GM18511 (cell line): ENCODE results near the gene NFIC.
"Not testable (repeated sequence)": the region's sequence is repeated elsewhere in the genome, so short reads cannot be mapped to it uniquely, and the experiment has no call there.

Experiments
- ATAC-seq: cut with Tn5 transposase; IDR thresholded peaks from one replicate; pipeline ENCODE4 v1.9.1; 2021; ENCODE audit warnings: mild to moderate bottlenecking, moderate library complexity; ENCODE audit not compliant: unreplicated experiment

NFIC gene

DNA sequence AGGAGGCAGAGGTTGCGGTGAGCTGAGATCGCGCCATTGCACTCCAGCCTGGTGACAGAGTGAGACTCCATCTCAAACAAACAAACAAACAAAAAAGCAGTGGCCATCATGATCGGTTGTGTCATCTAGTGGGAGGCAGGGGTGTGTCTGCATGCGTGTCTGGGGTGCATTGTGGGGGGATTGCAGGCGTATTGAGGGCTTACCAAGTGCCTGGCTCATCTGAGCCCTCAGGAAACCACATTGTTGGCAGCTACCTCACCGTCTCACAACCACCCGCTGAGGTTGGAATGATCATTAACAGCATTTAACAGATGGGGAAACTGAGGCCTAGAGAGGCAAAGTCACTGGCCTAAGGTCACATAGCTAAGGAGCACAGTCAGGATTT lies 30.5 kb downstream of the NFIC start:
- ATAC-seq: no peak

DNA sequence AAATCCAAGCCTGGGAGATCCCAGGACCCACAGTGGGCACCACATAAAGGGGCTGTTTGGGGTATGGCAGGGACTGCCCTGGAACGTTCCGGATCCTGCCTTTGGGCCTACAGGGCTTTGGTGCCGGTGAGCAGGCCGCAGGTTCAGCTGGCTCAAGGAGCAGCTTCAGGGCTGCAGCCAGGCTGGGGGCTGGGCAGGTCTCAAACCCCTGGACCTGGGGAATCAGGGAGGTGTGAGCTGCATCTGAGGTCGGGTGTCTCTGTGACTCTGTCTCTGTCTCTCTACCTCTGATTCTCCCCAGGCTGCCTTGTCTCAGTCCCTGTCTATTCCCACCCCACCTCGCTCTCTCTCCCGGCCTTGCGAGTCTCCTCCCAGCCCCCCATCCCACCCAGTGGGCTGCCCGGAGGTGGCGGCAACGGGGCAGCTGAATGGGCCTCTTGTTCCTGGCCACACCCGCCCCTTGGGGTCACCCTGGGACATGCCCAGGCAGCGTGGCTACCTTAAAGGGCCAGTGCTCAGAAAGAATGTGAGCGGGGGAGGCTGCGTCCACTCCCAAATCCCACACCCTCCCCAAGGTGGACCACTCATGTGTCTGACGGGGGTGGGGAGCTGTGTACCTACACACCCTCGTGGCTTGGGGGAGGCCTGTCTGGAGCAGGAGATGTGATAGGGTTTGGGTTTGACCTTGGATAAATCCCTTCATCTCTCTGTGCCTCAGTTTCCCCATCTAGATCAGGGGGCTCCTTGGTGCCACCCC lies 31.1 kb downstream of the NFIC start:
- no peak for ATAC-seq

DNA sequence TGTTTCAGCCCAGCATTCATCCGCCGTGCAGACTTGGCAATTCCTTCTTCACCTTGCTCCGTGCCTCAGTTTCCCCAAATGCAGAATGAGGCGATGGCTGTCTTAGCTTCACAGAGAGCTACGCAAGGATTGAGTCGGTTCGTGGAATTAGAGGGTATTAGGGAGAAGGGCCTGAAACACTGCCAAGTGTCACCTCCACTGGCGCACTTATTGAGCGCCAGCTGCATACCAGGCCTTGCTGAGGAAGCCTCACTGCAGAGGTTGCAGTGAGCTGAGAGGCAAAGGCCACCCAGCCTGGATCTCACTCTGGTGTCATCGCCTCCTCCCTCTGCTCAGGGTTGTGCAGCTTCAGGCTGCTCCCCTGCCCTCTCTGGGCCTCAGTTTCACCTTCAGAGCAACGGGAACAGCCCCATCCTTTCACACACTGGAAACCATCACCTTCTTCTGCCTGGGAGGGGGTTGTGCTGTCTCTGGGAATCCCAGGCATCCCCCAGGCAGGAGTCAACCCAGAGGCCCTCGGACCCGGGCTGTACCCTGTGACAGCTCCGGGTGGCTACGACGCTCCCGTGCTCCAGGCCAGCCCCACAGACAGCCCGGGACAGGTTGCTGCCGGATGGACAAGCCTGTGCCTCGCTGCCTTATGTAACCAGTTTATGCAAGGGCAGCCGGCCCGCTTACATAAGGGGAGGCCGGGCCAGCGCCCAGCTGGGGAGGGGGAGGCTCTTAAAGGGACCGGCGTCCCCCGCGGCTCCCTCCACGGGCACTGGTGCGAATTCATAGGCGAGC lies 31.9 kb downstream of the NFIC start:
- no peak for ATAC-seq

DNA sequence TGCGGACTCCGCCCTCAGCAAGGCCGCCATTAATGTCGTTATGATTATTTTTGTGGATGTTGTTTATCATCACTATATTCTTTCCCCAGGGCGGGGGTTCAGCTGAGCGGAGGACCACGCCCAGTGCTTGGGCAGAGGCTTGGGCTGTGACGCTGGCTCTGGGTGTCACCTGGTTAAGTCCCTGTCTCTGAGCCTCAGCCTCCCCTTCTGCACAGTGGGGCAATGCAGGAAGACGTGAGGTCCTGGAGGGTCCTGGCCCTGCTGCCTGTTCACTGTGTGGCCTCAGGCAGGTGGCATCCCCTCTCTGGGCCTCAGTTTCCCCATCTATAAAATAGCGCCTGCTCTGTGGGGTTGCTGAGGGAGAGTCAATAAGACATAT lies 32.5 kb downstream of the NFIC start:
- ATAC-seq: no peak

DNA sequence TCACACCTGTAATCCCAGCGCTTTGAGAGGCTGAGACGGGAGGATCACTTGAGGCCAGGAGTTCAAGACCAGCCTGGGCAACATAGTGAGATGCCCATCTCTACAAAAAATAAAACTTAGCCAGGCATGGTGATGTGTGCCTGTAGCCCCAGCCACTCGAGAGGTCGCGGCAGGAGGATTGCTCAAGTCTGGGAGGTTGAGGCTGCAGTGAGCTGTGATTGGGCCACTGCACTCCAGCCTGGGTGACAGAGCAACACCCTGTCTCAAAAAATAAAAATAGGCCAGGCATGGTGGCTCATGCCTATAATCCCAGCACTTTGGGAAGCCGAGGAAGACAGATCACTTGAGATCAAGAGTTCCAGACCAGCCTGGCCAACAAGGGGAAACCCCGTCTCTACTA lies 32.9 kb downstream of the NFIC start:
- not testable (repeated sequence) for ATAC-seq

DNA sequence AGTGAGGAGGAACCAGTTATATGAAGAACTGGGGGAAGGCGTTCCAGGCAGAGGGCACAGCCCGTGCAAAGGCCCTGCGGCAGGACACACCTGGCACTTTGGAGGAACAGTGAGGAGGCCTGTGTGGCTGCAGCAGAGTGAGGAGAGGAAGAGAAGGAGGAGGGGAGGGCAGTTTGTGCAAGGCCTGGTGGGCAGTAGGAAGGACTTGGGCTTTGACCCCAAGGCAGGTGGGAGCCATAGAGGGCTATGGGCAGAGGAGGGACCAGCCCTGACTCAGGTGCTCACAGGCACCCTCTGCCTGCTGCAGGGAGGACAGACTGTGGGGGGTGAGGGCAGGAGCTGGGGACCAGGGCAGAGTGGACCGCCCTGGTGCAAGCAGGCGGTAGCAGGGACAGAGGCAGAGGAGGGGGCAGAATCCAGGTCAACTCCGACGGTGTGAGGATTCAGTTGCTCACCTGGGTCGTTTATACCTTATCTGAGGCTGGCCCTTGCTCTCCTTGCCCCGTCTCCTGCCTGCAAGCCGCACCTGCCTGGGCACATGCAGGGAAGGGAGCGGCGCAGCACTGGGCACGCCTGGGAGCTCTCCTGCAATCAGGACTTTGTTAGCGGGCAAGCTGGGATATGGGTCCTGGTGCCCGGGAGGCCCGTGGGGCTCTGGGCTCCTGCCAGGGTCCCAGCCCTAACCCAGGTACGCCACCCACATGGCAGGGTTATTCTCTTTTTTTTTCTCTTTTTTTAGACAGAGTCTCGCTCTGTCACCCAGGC lies 34.8 kb downstream of the NFIC start:
- no peak for ATAC-seq

DNA sequence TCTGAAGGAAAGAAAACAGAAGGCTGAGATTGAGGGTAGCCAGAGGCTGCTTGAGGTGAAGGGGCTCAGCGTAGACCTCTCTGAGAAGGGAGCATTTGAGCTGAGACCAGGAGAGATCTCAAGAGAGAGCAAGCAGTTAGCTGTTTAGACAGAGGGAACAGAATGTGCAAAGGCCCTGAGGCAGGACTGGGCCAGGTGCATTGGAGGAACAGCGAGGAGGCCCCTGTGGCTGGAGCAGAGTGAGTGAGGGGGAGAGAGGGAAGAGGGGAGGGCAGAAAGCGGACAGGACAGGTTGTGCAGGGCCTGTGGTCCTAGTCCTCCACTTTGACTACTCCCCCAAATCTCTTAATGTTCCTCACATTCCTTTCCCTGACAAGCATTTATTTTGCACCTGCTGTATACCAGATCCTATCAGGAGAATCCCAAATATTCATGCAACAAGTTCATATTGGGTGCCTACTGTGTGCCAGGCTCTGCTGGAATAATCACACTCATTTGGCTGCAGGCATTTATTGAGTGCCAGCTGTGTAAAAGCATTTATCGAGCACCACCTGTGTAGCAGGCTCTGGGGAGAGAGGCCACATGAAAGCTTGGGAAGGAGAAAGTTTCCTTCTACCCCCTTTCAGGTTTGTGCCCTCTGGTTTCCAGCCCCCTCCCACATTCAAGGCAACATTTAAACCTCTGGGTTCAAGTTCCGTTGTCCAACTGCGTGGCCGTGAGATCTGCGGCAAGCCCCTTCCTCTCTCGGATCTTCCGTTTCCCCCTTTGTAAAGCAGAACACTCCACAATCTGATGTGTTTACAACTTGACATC lies 36.5 kb downstream of the NFIC start:
- ATAC-seq: no peak

DNA sequence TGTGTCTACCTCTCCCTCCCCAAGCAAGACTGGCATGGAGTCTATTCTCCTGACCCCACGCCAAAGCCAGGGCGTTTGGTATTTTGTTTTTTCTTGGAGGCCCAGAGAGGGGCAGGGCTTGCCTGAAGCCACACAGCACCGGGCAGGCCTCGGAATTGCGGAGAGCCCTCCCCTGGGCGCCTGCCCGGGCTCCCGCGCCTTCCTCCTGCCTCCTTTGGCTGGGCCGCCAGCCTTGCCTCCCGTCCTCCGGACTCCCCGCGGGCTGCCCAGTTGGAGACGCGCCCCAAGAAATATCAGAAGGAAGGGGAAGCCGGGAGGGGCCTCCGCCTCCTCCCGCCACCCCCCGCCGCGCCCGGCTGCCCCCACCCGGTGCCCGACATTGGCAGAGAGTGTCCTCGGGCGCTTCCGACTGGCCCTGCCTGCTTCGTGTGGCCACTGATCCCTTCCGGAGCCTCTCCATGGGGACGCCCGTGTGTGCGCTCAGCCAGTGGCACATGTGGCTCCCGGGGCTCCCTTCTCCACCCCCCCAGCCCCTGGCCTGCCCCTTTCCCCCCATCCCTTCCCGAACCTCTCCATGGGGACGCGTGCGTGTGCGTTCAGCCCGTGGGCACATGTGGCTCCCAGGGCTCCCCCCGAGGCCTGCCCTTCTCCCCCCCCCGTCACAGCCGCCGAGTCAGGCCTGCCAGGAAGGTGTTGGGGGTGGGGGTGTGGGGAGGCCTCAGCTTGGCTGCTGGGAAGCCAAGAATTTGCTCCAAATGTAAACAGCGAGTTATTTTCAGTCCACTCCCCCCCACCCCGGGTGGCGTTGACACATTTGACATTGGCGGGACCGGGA lies 37.3 kb downstream of the NFIC start:
- no peak for ATAC-seq

DNA sequence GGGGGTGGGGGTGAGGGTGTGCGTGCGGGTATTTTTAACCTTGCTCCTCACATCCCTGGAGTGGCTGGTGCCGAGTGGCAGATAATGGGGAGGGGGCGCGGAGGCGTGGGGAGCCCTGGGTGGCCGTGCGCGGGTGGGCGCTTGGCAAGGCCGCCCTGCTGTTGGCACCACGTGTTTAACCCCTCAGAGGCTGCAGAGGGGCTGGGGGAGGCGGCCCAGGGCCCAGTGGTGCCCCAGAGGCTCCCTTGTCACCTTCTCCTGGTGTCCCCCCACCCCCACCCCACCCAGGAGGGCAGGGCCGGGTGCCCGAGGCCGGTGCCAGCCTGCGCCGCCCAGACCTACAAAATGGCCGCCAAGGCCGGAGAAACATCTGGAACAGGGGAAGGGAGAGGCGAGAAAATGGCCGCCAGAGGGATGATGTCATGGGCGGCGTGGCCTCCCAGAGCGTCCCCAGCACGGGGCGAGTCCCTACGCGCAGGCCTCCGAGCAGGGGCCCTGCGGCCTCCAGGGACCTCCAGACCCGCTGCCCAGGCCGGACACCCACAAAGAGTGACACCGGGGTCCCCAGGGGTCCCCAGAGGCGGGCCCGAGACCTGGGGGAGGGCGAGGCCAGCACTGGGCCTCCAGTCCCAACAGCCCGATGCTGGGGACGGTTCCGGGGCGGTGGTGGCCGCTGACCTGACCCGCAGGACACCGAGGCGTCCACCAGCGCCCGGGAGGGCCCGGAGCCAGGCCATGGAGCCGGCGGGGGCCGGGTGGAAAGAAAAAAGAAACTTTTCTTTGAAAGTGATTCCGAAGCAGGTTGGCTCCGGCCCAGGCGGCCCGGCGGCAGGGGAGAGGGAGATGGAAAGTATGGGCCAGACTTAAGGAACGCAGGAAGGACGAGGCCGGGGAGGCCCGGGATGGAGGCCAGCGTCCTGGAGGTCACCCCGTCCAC lies 38.2 kb downstream of the NFIC start:
- no peak for ATAC-seq

DNA sequence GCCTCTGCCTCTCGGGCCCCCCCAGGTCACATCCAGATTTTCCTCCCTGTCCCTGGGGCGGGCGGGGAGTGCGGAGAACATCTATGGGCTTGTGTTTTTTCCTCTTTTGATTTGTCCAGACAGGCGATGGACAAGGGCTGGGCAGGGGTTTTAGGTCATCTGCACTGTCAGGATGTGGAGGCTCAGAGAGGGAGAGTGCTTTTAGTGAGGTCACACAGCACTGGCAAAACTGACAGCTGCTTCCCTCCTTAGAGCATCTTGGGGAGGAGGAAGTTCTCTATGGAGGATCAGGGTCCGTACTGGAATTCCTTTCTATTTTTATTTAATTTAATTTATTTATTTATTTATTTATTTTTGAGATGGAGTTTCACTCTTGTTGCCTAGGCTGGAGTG lies 38.9 kb downstream of the NFIC start:
- no peak for ATAC-seq

DNA sequence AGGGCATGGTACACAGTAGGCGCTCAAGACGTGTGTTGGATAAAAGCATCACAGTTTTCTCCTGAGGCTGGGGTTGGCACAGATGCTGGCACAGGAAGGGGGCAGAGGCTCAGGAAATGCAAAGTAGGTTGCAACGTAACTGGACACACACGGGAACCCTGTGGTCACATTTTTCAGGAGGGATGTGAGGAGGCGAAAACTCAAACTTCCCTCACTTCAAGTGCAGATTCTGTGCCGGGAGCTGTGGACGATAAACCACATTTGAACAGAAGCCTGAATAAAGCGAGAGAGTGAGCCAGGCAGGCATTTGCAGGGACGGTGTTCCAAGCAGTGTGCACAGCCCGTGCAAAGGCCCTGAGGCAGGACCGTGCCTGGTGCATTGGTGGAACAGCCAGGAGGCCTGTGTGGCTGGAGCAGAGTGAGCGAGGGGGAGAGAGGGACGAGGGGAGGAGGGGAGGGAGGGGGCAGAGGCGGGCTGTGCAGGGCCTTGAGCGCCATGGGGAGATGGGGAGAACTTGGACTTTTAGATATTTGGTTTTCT lies 40.3 kb downstream of the NFIC start:
- no peak for ATAC-seq

DNA sequence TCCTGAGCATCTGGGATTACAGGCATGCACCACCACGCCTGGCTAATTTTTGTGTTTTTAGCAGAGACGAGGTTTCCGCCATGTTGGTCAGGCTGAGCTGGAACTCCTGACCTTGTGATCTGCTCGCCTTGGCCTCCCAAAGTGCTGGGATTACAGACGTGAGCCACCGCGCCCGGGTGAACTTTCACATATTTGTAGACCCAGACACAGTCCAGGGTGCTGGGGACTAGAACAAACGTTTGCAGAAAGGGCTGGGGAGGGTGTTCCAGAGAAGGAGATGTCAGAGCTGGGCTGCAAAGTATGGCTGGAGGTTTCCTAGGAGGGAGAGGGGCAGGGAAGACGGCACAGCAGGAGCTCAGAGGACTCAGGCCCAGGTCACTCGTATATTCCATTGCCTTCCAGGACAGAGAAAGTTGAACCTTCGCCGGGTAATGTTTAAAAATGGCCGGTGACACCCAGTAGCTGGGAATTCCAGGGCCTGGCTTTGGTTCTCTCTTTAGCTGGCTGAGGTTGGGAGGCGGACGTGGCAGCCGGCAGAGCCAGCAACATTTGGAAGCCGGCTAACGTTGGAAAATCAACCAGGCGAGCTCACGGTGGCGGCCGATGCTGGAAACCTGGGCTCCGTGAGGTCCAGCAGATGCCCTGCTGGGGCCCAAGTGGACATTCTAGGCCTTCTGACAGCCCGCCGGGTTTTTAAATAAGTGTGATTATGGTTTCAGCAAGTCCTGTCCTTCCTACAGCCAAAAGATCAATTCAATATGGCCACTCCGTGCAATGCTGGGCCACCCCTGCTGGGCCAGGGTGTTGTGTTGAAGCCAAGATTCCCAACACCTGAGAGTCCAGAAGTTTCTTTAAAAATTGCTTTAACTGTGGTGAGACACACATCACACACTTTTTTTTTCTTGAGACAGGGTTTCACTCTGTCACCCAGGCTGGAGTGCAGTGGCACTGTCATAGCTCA lies 41.5 kb downstream of the NFIC start:
- no peak for ATAC-seq

DNA sequence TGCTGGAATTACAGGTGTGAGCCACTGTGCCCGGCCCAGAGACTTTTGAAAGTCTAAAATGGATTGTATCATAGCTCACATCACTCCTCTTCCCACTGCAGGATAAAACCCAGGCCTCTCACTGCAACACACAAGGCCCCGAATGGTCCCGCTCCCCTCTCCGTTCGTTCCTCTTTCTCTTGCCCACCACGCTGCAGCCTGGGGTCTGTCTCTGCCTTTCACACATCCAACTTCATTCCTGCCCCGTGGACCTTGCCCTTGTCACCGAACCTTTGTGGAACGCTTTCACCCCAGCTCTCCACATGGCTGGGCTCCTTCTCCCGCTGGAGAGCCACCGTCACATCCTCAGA lies 42.6 kb downstream of the NFIC start:
- ATAC-seq: no peak

DNA sequence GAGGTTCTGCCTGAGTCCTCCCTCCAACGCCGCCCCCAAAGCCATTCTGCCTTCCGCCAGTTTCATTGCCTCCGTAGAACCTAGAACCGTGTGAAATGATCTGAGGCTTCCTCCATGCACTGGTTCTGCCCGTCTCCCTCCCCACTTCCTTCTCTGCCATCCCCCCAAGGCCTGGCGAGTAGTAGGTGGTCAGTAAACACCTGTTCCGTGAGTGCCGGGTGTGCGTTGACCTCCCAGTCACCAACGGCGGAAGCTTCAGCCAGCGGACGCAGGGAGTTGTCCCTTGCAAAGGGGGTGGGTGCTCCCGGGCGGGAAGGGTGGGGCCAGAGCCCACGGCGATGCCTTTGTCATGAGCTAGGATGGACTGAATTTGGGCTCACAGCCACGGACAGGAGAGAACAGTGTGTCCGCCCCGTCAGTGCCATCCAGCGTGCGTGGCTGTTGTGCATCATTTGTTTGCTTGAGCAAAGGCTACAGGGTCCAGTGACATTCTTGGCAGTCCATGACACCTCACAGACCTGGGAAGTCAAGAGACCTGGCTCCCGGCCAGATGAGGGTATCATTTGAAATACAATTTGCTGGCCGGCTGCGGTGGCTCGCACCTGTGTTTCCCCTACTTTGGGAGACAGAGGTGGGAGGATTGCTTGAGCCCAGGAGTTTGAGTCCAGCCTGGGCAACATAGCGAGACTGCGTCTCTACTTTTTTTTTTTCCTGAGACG lies 43.1 kb downstream of the NFIC start:
- no peak for ATAC-seq

DNA sequence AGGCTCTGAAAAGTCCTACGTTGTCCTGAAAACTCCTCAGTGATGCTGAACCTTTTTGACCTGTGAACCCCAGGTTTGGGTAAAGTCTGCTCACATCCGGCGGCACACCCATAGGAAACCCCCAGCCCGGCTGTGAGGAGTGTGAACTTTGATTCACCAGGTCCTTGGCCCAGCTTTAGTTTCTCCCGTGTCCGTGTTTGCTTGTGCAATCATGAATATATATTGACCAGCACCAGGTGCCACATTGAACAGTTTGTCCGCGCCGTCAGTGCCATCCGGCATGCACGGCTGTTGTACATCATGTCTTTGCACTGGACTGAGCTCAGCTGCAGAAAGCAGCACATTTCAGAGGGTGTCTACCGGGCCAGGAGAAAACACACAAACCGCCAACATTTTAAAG lies 45.3 kb downstream of the NFIC start:
- no peak for ATAC-seq

DNA sequence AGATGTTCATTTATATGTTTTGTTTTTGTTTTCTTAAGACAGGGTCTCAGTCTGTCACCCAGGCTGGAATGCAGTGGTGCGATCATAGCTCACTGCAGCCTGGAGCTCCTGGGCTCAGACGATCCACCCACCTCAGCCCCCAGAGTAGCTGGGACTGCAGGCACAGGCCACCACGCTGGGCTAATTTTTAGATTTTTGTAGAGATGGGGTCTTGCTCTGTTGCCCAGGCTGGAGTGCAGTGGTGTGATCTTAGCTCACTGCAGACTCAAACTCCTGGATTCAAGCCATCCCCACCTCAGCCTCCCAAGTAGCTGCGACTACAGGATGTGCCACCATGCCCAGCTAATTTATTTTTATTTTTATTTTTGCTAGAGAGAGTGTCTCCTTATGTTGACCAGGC lies 45.7 kb downstream of the NFIC start:
- no peak for ATAC-seq

DNA sequence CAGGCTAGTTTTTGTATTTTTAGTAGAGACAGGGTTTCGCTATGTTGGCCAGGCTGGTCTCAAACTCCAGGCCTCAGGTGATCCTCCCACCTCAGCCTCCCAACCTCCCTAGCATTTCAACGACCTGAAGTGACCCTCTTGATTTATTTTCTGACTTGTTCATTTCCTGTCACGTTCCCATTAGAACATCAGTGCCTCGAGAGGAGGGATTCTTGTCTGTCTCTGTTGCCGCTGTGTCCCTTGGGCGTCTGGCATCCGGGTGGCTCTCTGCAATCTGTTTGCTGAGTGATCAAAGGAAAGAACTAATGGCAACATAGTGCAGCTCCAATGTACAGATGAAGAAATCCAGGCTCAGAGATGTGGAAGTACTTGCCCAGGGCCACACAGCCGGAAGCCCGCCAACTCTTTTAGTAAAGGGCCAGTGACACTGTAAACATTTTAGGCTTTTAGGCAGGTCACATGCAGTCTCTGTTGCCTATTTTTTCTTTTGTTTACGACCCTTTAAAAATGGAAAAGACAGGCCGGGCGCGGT lies 47.5 kb downstream of the NFIC start:
- no peak for ATAC-seq
